Glutamatergic neuron (in vitro differentiated cells): Measurements from ENCODE around the gene DDX28. TPM values are rescaled to one million over a fixed set of nuclear protein-coding genes. Genes with fewer than 3 reads are reported as not detected.
"Not testable (repeated sequence)": the region's sequence is repeated elsewhere in the genome, so short reads cannot be mapped to it uniquely, and the experiment has no call there.

ENCODE experiments used
- DNase-seq: peaks from one replicate; pipeline ENCODE4 v3.0.0; 2022
- H3K27ac Mint-ChIP-seq: one replicate; pipeline ENCODE4 v1.8.0; 2020; ENCODE audit warnings: mild to moderate bottlenecking, mixed read lengths, inconsistent platforms; ENCODE audit not compliant: unreplicated experiment
- H3K27me3 Mint-ChIP-seq: one replicate; pipeline ENCODE4 v1.8.0; 2020; ENCODE audit warnings: mild to moderate bottlenecking, moderate library complexity, mixed read lengths, inconsistent platforms; ENCODE audit not compliant: unreplicated experiment
- H3K36me3 Mint-ChIP-seq: one replicate; pipeline ENCODE4 v1.8.0; 2020; ENCODE audit warnings: mild to moderate bottlenecking, mixed read lengths, inconsistent platforms; ENCODE audit not compliant: unreplicated experiment
- H3K4me1 Mint-ChIP-seq: one replicate; pipeline ENCODE4 v1.8.0; 2020; ENCODE audit warnings: mild to moderate bottlenecking, low read depth, mixed read lengths, inconsistent platforms; ENCODE audit not compliant: unreplicated experiment
- H3K4me3 Mint-ChIP-seq: one replicate; pipeline ENCODE4 v1.8.0; 2020; ENCODE audit warnings: mild to moderate bottlenecking, mixed read lengths, inconsistent platforms; ENCODE audit not compliant: unreplicated experiment
- H3K9me3 Mint-ChIP-seq: one replicate; pipeline ENCODE4 v1.8.0; 2020; ENCODE audit warnings: mild to moderate bottlenecking, moderate library complexity, mixed read lengths, inconsistent platforms; ENCODE audit not compliant: unreplicated experiment
- total RNA-seq: library from RNA; stranded (reverse); fragmentation: NEBNext Ultra II Directional; extraction: Animal tissue kit (Norgen Biotek cat#: 25700); gene quantifications from one replicate; pipeline ENCODE4 v1.2.1, GENCODE V29; 2021; ENCODE audit not compliant: unreplicated experiment
- TF ChIP-seq, protein P1 (sequence below): fragments of 200-600 bp; sonication (generic); IDR thresholded peaks from one replicate; pipeline ENCODE4 v1.5.0; 2021; ENCODE audit not compliant: partially characterized antibody, unreplicated experiment

DDX28 gene
- total RNA-seq, 1 donor from 2014 or later, result 6.7 TPM

GRCh38 chr16:67995423-67995822 lies 27.6 kb downstream of the DDX28 start:
- no peak for DNase-seq
- TF ChIP-seq, protein P1, sequence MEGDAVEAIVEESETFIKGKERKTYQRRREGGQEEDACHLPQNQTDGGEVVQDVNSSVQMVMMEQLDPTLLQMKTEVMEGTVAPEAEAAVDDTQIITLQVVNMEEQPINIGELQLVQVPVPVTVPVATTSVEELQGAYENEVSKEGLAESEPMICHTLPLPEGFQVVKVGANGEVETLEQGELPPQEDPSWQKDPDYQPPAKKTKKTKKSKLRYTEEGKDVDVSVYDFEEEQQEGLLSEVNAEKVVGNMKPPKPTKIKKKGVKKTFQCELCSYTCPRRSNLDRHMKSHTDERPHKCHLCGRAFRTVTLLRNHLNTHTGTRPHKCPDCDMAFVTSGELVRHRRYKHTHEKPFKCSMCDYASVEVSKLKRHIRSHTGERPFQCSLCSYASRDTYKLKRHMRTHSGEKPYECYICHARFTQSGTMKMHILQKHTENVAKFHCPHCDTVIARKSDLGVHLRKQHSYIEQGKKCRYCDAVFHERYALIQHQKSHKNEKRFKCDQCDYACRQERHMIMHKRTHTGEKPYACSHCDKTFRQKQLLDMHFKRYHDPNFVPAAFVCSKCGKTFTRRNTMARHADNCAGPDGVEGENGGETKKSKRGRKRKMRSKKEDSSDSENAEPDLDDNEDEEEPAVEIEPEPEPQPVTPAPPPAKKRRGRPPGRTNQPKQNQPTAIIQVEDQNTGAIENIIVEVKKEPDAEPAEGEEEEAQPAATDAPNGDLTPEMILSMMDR, result no peak
- Mint-ChIP-seq H3K9me3 (no peaks in the 10 kb centered on the region), H3K36me3 (no peaks in the 10 kb centered on the region), H3K27ac (no peak overlapping the region), H3K4me3 (no peak overlapping the region), H3K4me1 (no peaks in the 10 kb centered on the region), H3K27me3 (peaks cover 4% of the 10 kb centered on the region)

DNA sequence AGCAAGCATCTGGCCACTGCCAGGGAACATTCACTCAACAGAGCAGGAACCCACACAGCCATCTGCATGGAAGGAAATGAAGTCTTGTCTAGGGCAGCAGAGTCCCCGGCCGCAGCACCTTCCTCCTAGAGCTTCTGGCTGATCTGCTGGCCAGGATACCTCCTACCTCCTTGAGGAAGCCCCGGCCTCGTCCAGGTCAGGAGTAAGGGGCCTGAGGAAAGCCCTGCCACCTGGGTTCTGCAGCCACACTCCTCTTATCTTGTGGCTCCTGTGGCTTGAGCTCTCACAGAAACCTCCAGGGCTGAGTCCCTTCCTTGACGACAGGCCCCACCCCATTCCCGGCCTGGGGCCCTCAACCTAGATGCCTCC lies 29.0 kb downstream of the DDX28 start:
- DNase-seq, H3K4me1 Mint-ChIP-seq, H3K27ac Mint-ChIP-seq, H3K4me3 Mint-ChIP-seq, H3K36me3 Mint-ChIP-seq, H3K9me3 Mint-ChIP-seq, H3K27me3 Mint-ChIP-seq: not testable (repeated sequence)

- Mint-ChIP-seq H3K4me3 (no peak overlapping the region), H3K4me1 (no peaks in the 10 kb centered on the region), H3K27me3 (peaks cover 4% of the 10 kb centered on the region), H3K9me3 (peaks cover 2% of the 10 kb centered on the region), H3K36me3 (no peaks in the 10 kb centered on the region), H3K27ac (no peak overlapping the region)
- TF ChIP-seq, protein P1, result peak; percentile 99
- DNase-seq, result peak; percentile 83
These were observed 29.6 kb downstream of the DDX28 start for GRCh38 chr16:67993207-67994039.

DNA sequence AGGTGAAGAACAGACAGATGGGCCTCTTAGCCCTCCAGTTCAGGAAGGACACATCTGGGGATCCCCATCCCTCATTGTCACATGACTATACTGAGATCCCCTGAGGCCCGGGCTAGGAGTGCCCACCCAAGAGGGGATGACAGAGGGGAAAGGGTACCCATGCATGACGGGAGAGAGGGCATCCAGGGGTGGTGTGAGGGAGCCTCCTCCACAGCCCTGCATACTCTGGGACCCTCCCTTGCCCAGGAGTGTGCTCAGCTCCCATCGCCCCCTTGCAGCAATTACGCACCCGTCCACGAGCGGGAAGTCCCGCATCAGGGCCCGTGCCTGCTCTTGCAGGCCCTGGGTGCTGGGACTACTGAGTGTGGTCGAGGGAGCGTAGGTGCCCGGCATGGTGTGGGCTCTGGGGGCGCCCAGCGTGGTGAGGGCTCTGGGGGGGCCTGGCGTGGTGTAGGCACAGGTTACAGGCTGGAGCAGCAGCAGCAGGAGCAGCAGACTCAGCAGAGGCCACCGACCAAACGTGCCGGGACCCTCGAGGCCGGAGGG lies 30.3 kb downstream of the DDX28 start:
- TF ChIP-seq, protein P1, result no peak
- H3K27me3 Mint-ChIP-seq, result peaks cover 8% of the 10 kb centered on the region
- DNase-seq, result no peak
- no peaks in the 10 kb centered on the region for H3K36me3 Mint-ChIP-seq
- no peak overlapping the region for H3K27ac Mint-ChIP-seq
- peaks cover 6% of the 10 kb centered on the region for H3K9me3 Mint-ChIP-seq
- H3K4me3 Mint-ChIP-seq, result no peak overlapping the region
- no peaks in the 10 kb centered on the region for H3K4me1 Mint-ChIP-seq

- no peaks in the 10 kb centered on the region for H3K4me1 Mint-ChIP-seq
- no peak overlapping the region for H3K4me3 Mint-ChIP-seq
- peaks cover 6% of the 10 kb centered on the region for H3K27me3 Mint-ChIP-seq
- peaks cover 7% of the 10 kb centered on the region for H3K9me3 Mint-ChIP-seq
- DNase-seq, result no peak
- no peak overlapping the region for H3K27ac Mint-ChIP-seq
- no peaks in the 10 kb centered on the region for H3K36me3 Mint-ChIP-seq
- TF ChIP-seq, protein P1, result no peak
These were observed 33.0 kb downstream of the DDX28 start for GRCh38 chr16:67990018-67990386.
